WERI-Rb-1 (cell line): ENCODE measurements around the gene RRP36.

ENCODE experiments used
- DNase-seq: peaks from one replicate; pipeline ENCODE4 v3.0.0-alpha.2; 2020
- H3K27ac ChIP-seq: fragments of 250-450 bp; sonication (Bioruptor Pico); 2 replicates; pipeline ENCODE4 v1.5.1; 2020; ENCODE audit warnings: mild to moderate bottlenecking, moderate library complexity
- H3K27me3 ChIP-seq: fragments of 250-450 bp; sonication (Bioruptor Pico); 2 replicates; pipeline ENCODE4 v1.5.1; 2021; ENCODE audit warnings: mild to moderate bottlenecking, low read depth, moderate library complexity; ENCODE audit not compliant: insufficient read depth, severe bottlenecking
- H3K36me3 ChIP-seq: fragments of 250-450 bp; sonication (Bioruptor Pico); 2 replicates; pipeline ENCODE4 v1.5.1; 2020; ENCODE audit warnings: mild to moderate bottlenecking, moderate library complexity
- H3K4me3 ChIP-seq: 2 replicates; pipeline ENCODE4 v1.5.1; 2011; ENCODE audit warnings: low read depth, mild to moderate bottlenecking, control low read depth, low read length
- H3K9me3 ChIP-seq: fragments of 250-450 bp; sonication (Bioruptor Pico); 2 replicates; pipeline ENCODE4 v1.5.1; 2021; ENCODE audit warnings: mild to moderate bottlenecking, moderate library complexity; ENCODE audit not compliant: severe bottlenecking
- CTCF ChIP-seq: IDR thresholded peaks from 2 replicates; pipeline ENCODE4 v1.5.1; 2011; ENCODE audit warnings: low read depth, mild to moderate bottlenecking, control low read depth, inconsistent platforms, low read length

The RRP36 gene

DNA sequence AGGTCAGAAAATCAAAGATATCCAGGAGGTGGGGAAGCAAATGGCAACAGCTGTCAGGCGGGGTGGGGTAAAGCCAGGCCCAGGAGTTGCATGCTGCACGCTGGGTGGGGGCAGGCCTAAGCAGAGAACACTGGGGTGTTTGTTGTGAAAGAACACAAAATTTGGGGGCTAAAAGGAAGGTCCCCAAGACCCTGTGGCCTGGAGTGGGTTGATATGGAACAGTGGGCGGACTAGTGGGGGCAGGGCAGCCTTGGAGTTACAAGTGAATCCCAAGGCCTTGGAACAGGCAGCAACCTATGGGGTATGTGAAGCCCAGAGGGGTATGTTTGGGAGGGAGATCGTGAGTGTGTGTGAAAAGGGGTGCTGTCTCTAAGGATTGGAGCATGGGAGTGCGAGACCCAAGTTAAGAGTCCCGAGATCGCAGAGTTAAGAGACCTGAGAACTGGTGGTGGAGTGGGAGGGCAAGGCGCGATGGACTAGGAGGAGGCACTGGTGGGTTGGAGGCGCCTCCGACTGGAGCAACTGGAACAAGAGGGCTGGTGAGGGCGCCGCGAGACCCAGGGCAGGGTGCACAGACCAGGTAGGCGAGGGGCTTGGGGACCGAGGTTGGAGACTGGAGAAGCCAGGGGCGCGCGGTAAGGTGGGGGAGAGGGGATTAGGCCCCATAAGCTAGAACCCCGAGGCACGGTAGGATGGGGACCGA, 31.6 kb downstream of the RRP36 start:
- DNase-seq, result no peak
- H3K4me3 ChIP-seq, result peak overlapping the region; percentile 77
- H3K36me3 ChIP-seq, result peaks cover 86% of the 10 kb centered on the region
- no peaks in the 10 kb centered on the region for H3K27me3 ChIP-seq
- TF ChIP-seq CTCF, result peak; percentile 27; the same call in 1 of the 2 replicates
- no peaks in the 10 kb centered on the region for H3K9me3 ChIP-seq
- H3K27ac ChIP-seq, result peak overlapping the region; percentile 93

- peak within 1 kb of the TSS; percentile 93 for H3K27ac ChIP-seq
- peak; percentile 98 for DNase-seq
- no peaks in the 10 kb centered on the region for H3K9me3 ChIP-seq
- TF ChIP-seq CTCF, result no peak; the same call in 1 of the 2 replicates
- H3K36me3 ChIP-seq, result peaks cover 85% of the 10 kb centered on the region
- H3K27me3 ChIP-seq, result no peaks in the 10 kb centered on the region
- peak within 1 kb of the TSS; percentile 77 for H3K4me3 ChIP-seq
Measured at GRCh38 chr6:43053545-43054205, 32.3 kb downstream of the RRP36 start, which contains the start of gene CUL7. CUL7 (minus strand) TSS chr6:43053851; CDS start chr6:43052788, 1,063 bp downstream.

GRCh38 chr6:43054206-43054943, 33.0 kb downstream of the RRP36 start:
- Histone ChIP-seq H3K27me3 (no peaks in the 10 kb centered on the region), H3K9me3 (no peaks in the 10 kb centered on the region), H3K4me3 (peak overlapping the region; percentile 77), H3K27ac (peak overlapping the region; percentile 93), H3K36me3 (peaks cover 79% of the 10 kb centered on the region)
- no peak for DNase-seq
- TF ChIP-seq CTCF, result no peak

DNA sequence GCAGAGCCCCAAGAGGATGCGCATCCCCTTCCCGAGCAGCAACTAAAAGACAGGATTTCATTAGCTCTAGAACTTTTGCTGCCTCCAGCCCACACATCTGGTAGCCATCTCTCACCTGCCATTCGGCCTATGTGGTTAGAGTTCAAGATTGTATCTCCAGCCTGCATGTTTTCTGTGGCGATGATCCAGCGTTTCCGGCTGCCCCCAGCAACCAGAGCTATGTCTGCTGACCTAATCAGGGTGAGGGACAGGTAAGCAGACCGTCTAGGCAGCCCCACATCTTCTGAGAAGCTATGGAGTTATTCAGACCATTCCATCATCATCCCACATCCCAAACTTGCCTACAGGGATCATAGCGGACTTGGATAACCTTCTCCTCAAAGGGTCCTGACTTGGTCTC, 34.5 kb downstream of the RRP36 start:
- no peak overlapping the region for H3K27ac ChIP-seq
- no peaks in the 10 kb centered on the region for H3K9me3 ChIP-seq
- H3K4me3 ChIP-seq, result no peak overlapping the region
- H3K36me3 ChIP-seq, result peaks cover 63% of the 10 kb centered on the region
- H3K27me3 ChIP-seq, result no peaks in the 10 kb centered on the region
- DNase-seq, result no peak
- no peak for TF ChIP-seq CTCF

- Histone ChIP-seq H3K36me3 (peaks cover 57% of the 10 kb centered on the region), H3K27me3 (no peaks in the 10 kb centered on the region), H3K27ac (peak overlapping the region; percentile 90), H3K9me3 (no peaks in the 10 kb centered on the region), H3K4me3 (peak overlapping the region; percentile 98)
- DNase-seq, result no peak
- TF ChIP-seq CTCF, result no peak
Measured at GRCh38 chr6:43058531-43058930, 37.1 kb downstream of the RRP36 start.
